SK-N-SH (cell line): ENCODE measurements around the gene NTMT1. TPM values are rescaled to one million over a fixed set of nuclear protein-coding genes. Genes with fewer than 3 reads are reported as not detected.

ENCODE experiments used
- CTCF ChIA-PET: fragments of 300-600, 350-600 bp; formaldehyde crosslinking; extraction: SDS; loops from one replicate; lab custom pipeline; 2021; lab: Yijun Ruan, JAX
- POLR2A ChIA-PET: fragments of 350-600 bp; sonication (Branson Sonifier 250); formaldehyde crosslinking; extraction: SDS; loops from one replicate; lab custom pipeline; 2020; ENCODE audit warnings: antibody characterized with exemption, inconsistent platforms; lab: Yijun Ruan, JAX
- DNase-seq: peaks from one replicate; pipeline ENCODE4 v3.0.0; 2012
- H2AFZ ChIP-seq: fragments of 200-600 bp; sonication (generic); 2 replicates; pipeline ENCODE4 v1.8.1; 2016; ENCODE audit warnings: antibody characterized with exemption, mild to moderate bottlenecking, low read depth
- H3F3A ChIP-seq: fragments of 200-600 bp; sonication (generic); replicated peaks from 2 replicates; pipeline ENCODE3; 2016; ENCODE audit warnings: antibody characterized with exemption, mild to moderate bottlenecking; ENCODE audit not compliant: insufficient read depth
- H3K27ac ChIP-seq, 2 experiments: fragments of 200-500 bp in 1 of 2; fragments of 200-600 bp in 1 of 2; sonication (Bioruptor generic) in 1 of 2; sonication (generic), shearing (Covaris generic) in 1 of 2; 2 replicates each; pipeline versions ENCODE4 v1.5.1 to v1.6.1; 2014 to 2016; ENCODE audit warnings: low read depth in 2 of 2, inconsistent platforms in 1 of 2, low read length in 1 of 2, mild to moderate bottlenecking in 1 of 2, mixed read lengths in 1 of 2
- H3K27me3 ChIP-seq: fragments of 200-600 bp; sonication (generic), shearing (Covaris generic); 2 replicates; pipeline ENCODE4 v1.6.1; 2016; ENCODE audit warnings: mixed run types; ENCODE audit not compliant: insufficient read depth
- H3K36me3 ChIP-seq, 2 experiments: fragments of 200-500 bp in 1 of 2; fragments of 200-600 bp in 1 of 2; sonication (Bioruptor generic) in 1 of 2; sonication (generic) in 1 of 2; replicated peaks in 1 of 2; 2 replicates each; pipeline versions ENCODE3 to v1.5.1; 2014 to 2016; ENCODE audit warnings: low read length in 1 of 2, mild to moderate bottlenecking in 1 of 2; ENCODE audit not compliant: insufficient read depth in 2 of 2, control insufficient read depth in 1 of 2
- H3K4me1 ChIP-seq, 2 experiments: fragments of 200-500 bp in 1 of 2; fragments of 200-600 bp in 1 of 2; sonication (Bioruptor generic) in 1 of 2; sonication (generic), shearing (Covaris generic) in 1 of 2; 2 replicates each; pipeline versions ENCODE4 v1.5.1 to v1.6.1; 2014 to 2016; ENCODE audit warnings: low read depth in 1 of 2, low read length in 1 of 2, mixed run types in 1 of 2; ENCODE audit not compliant: insufficient read depth in 2 of 2, control insufficient read depth in 1 of 2
- H3K4me2 ChIP-seq: fragments of 200-600 bp; sonication (generic), shearing (Covaris generic); 2 replicates; pipeline ENCODE4 v1.6.1; 2017; ENCODE audit warnings: mixed run types
- H3K4me3 ChIP-seq, 2 experiments: fragments of 200-500 bp in 1 of 2; fragments of 200-600 bp in 1 of 2; sonication (Bioruptor generic) in 1 of 2; sonication (generic), shearing (Covaris generic) in 1 of 2; 2 replicates each; pipeline versions ENCODE4 v1.5.1 to v1.8.1; 2014 to 2016; ENCODE audit warnings: low read depth in 2 of 2, inconsistent platforms in 1 of 2, low read length in 1 of 2, mild to moderate bottlenecking in 1 of 2, mixed read lengths in 1 of 2, moderate library complexity in 1 of 2
- H3K79me2 ChIP-seq: fragments of 200-600 bp; sonication (generic); 2 replicates; pipeline ENCODE4 v1.8.1; 2017; ENCODE audit warnings: mild to moderate bottlenecking; ENCODE audit not compliant: insufficient read depth
- H3K9ac ChIP-seq: fragments of 200-600 bp; sonication (generic); 2 replicates; pipeline ENCODE4 v1.6.1; 2017; ENCODE audit warnings: mixed run types
- H3K9me2 ChIP-seq: fragments of 200-600 bp; sonication (generic); 2 replicates; pipeline ENCODE4 v1.6.1; 2017; ENCODE audit warnings: mixed run types
- H3K9me3 ChIP-seq: fragments of 200-600 bp; sonication (generic); 2 replicates; pipeline ENCODE4 v1.6.1; 2017; ENCODE audit warnings: mixed run types, mild to moderate bottlenecking, moderate library complexity
- H4K20me1 ChIP-seq: fragments of 200-600 bp; sonication (generic); 2 replicates; pipeline ENCODE4 v1.6.1; 2017; ENCODE audit warnings: mild to moderate bottlenecking, mixed run types; ENCODE audit not compliant: insufficient read depth
- CHD2 ChIP-seq: fragments of 150-350 bp; IDR thresholded peaks from 2 replicates; pipeline ENCODE4 v1.6.1; 2018; ENCODE audit warnings: low read length; ENCODE audit not compliant: partially characterized antibody
- FOXJ3 ChIP-seq: sonication (generic); formaldehyde crosslinking; IDR thresholded peaks from 2 replicates; pipeline ENCODE4 v1.5.1; 2020; ENCODE audit warnings: mild to moderate bottlenecking, missing genetic modification reagents
- GABPA ChIP-seq: IDR thresholded peaks from 2 replicates; pipeline ENCODE4 v1.4.0; 2012; ENCODE audit warnings: low read depth, mild to moderate bottlenecking
- GATA2 ChIP-seq: sonication (generic); formaldehyde crosslinking; IDR thresholded peaks from 2 replicates; pipeline ENCODE4 v1.5.0; 2020; ENCODE audit warnings: mild to moderate bottlenecking, missing genetic modification reagents
- JUND ChIP-seq: IDR thresholded peaks from 2 replicates; pipeline ENCODE4 v1.4.0; 2012
- MEF2A ChIP-seq: IDR thresholded peaks from 2 replicates; pipeline ENCODE4 v1.4.0; 2012; ENCODE audit warnings: low read depth, borderline replicate concordance
- MXI1 ChIP-seq: IDR thresholded peaks from 2 replicates; pipeline ENCODE4 v1.6.1; 2012; ENCODE audit warnings: mild to moderate bottlenecking, low read depth, low read length, improper control_type of control experiment
- NFIC ChIP-seq: IDR thresholded peaks from 2 replicates; pipeline ENCODE4 v1.4.0; 2012; ENCODE audit warnings: borderline replicate concordance
- NRF1 ChIP-seq: IDR thresholded peaks from 2 replicates; pipeline ENCODE4 v1.6.1; 2012; ENCODE audit warnings: low read depth, mild to moderate bottlenecking, low read length
- RFX5 ChIP-seq: IDR thresholded peaks from 2 replicates; pipeline ENCODE4 v1.6.1; 2012; ENCODE audit warnings: mild to moderate bottlenecking, improper control_type of control experiment, low read length
- RXRA ChIP-seq: IDR thresholded peaks from 2 replicates; pipeline ENCODE4 v1.4.0; 2012; ENCODE audit warnings: low read depth, mild to moderate bottlenecking, borderline replicate concordance
- SIN3A ChIP-seq: IDR thresholded peaks from 2 replicates; pipeline ENCODE4 v1.6.1; 2012; ENCODE audit warnings: low read depth, mild to moderate bottlenecking, low read length, moderate library complexity, borderline replicate concordance
- SMC3 ChIP-seq: IDR thresholded peaks from 2 replicates; pipeline ENCODE4 v1.6.1; 2012; ENCODE audit warnings: low read depth, low read length, improper control_type of control experiment
- TAF1 ChIP-seq: IDR thresholded peaks from 2 replicates; pipeline ENCODE4 v1.6.1; 2012; ENCODE audit warnings: low read depth, mild to moderate bottlenecking, low read length, moderate library complexity, borderline replicate concordance
- TCF12 ChIP-seq: IDR thresholded peaks from 2 replicates; pipeline ENCODE4 v1.4.0; 2012
- YY1 ChIP-seq: IDR thresholded peaks from 2 replicates; pipeline ENCODE4 v1.4.0; 2012; ENCODE audit warnings: low read depth, mild to moderate bottlenecking
- WGBS: methylation state at CpG from one replicate; pipeline ENCODE4 v1.1.6; 2017; ENCODE audit warnings: low lambda C conversion rate; 5-methylcytosine and 5-hydroxymethylcytosine counted together
- polyA plus RNA-seq, 3 experiments: library from polyadenylated mRNA; depleted of rRNA; stranded (reverse); fragments of >200 nt; gene quantifications; 2 replicates each; pipeline ENCODE4 v1.2.3, GENCODE V29; 2012
- TF ChIP-seq, protein P1 (sequence below): IDR thresholded peaks from 2 replicates; pipeline ENCODE4 v1.6.1; 2012; ENCODE audit warnings: mild to moderate bottlenecking, low read depth, low read length, moderate library complexity
- TF ChIP-seq, protein P2 (sequence below): fragments of 200-600 bp; sonication (generic); IDR thresholded peaks from 2 replicates; pipeline ENCODE4 v1.6.1; 2017; ENCODE audit warnings: antibody characterized with exemption, mild to moderate bottlenecking, moderate library complexity

The NTMT1 gene
- polyA plus RNA-seq, 1 of the 3 experiments (the other 2 are of a cell fraction): 78.3 TPM

DNA sequence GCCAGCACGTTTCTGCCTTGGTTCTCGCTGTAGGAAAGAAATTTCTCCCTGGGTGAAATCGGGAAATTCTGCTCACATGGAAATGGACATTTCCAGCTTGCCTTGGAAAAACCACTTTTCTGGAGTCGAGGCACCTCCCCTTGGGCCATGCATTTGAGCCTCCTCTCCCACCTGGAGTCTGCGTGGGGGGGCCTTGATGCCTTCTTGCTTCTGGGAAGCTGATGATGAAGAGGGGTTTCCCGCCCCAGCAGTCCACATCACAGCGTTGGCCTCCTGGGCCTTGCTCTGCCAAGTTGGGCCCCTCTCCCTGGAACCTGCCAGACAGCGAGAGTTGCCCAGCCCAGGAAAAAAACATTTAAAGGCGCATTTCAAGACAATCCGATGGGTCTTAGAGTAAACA, 17.7 kb downstream of the NTMT1 start:
- H2AFZ ChIP-seq: no peak overlapping the region
- H3K9me3 ChIP-seq: no peaks in the 10 kb centered on the region
- peaks cover 16% of the 10 kb centered on the region for H3F3A ChIP-seq
- ChIA-PET POLR2A (no interaction called here), CTCF (interaction anchor here (0.6 to 7.9 kb wide), 10 partner anchors 18 to 146 kb away, joined by 4 to 81 read pairs (median 14); partner anchors contain the start of gene NTMT1)
- H3K27ac ChIP-seq: no peak overlapping the region
- H3K9ac ChIP-seq: no peak overlapping the region
- H3K79me2 ChIP-seq: peaks cover 32% of the 10 kb centered on the region
- no peak for DNase-seq
- no peaks in the 10 kb centered on the region for H3K9me2 ChIP-seq
- no peak overlapping the region for H3K4me3 ChIP-seq
- TF ChIP-seq FOXJ3 (CRISPR knock-in tag) (no peak), SIN3A (no peak), NFIC (no peak), MXI1 (no peak), JUND (no peak), TCF12 (no peak), GATA2 (CRISPR knock-in tag) (no peak), SMC3 (no peak), GABPA (no peak), TAF1 (no peak), RFX5 (no peak), CHD2 (no peak), NRF1 (no peak), MEF2A (no peak), RXRA (no peak), YY1 (no peak)
- TF ChIP-seq, protein P1, sequence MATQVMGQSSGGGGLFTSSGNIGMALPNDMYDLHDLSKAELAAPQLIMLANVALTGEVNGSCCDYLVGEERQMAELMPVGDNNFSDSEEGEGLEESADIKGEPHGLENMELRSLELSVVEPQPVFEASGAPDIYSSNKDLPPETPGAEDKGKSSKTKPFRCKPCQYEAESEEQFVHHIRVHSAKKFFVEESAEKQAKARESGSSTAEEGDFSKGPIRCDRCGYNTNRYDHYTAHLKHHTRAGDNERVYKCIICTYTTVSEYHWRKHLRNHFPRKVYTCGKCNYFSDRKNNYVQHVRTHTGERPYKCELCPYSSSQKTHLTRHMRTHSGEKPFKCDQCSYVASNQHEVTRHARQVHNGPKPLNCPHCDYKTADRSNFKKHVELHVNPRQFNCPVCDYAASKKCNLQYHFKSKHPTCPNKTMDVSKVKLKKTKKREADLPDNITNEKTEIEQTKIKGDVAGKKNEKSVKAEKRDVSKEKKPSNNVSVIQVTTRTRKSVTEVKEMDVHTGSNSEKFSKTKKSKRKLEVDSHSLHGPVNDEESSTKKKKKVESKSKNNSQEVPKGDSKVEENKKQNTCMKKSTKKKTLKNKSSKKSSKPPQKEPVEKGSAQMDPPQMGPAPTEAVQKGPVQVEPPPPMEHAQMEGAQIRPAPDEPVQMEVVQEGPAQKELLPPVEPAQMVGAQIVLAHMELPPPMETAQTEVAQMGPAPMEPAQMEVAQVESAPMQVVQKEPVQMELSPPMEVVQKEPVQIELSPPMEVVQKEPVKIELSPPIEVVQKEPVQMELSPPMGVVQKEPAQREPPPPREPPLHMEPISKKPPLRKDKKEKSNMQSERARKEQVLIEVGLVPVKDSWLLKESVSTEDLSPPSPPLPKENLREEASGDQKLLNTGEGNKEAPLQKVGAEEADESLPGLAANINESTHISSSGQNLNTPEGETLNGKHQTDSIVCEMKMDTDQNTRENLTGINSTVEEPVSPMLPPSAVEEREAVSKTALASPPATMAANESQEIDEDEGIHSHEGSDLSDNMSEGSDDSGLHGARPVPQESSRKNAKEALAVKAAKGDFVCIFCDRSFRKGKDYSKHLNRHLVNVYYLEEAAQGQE: no peak
- TF ChIP-seq, protein P2, sequence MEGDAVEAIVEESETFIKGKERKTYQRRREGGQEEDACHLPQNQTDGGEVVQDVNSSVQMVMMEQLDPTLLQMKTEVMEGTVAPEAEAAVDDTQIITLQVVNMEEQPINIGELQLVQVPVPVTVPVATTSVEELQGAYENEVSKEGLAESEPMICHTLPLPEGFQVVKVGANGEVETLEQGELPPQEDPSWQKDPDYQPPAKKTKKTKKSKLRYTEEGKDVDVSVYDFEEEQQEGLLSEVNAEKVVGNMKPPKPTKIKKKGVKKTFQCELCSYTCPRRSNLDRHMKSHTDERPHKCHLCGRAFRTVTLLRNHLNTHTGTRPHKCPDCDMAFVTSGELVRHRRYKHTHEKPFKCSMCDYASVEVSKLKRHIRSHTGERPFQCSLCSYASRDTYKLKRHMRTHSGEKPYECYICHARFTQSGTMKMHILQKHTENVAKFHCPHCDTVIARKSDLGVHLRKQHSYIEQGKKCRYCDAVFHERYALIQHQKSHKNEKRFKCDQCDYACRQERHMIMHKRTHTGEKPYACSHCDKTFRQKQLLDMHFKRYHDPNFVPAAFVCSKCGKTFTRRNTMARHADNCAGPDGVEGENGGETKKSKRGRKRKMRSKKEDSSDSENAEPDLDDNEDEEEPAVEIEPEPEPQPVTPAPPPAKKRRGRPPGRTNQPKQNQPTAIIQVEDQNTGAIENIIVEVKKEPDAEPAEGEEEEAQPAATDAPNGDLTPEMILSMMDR: no peak
- TF ChIP-seq, all 33 proteins: peak for 0
- Histone ChIP-seq H3K4me2 (no peak overlapping the region), H4K20me1 (peaks cover 26% of the 10 kb centered on the region), H3K4me1 (peaks cover 18 to 35% of the 10 kb centered on the region in 2 experiments), H3K36me3 (peaks cover 4 to 8% of the 10 kb centered on the region in 2 experiments), H3K27me3 (no peaks in the 10 kb centered on the region)
- WGBS: 83% methylated on average over 4 of the region's 10 CpGs
